Renal cortex interstitium (tissue), 15 donors: Measurements from ENCODE around the gene APOL3. TPM values are rescaled to one million over a fixed set of nuclear protein-coding genes. Genes with fewer than 3 reads are reported as not detected.
"Not testable (repeated sequence)": the region's sequence is repeated elsewhere in the genome, so short reads cannot be mapped to it uniquely, and the experiment has no call there.

Experiments
- DNase-seq, 11 donors: peaks; one replicate each; pipeline ENCODE4 v3.0.0-alpha.2; 2013; ENCODE audit warnings: low read depth in 9 of 11, low spot score in 4 of 11; ENCODE audit errors: extremely low read depth in 1 of 11
- long read RNA-seq, 16 experiments: transcript quantifications; one replicate each; lab custom pipeline, GENCODE V29; 2026
- polyA plus RNA-seq, 3 donors: library from polyadenylated mRNA; unstranded; fragments of 120-200 nt; gene quantifications; one replicate each; pipeline ENCODE4 v1.2.1, GENCODE V29; 2013; ENCODE audit not compliant: insufficient read length in 3 of 3

The APOL3 gene
- polyA plus RNA-seq: 10 to 100 TPM; 13.8 to 16.6 (median 14.7) TPM
- long read RNA-seq, donor 1, partial matches to known transcripts: 0 of 2 reads
- long read RNA-seq, donor 1, other reads (novel, unspliced or antisense): 0 of 2 reads
- long read RNA-seq, donor 2, partial matches to known transcripts: 0 of 2 reads
- long read RNA-seq, donor 2, other reads (novel, unspliced or antisense): 0 of 2 reads
- long read RNA-seq, donor 3, partial matches to known transcripts: 0 of 3 reads
- long read RNA-seq, donor 3, other reads (novel, unspliced or antisense): 0 of 3 reads
- long read RNA-seq, donor 4, partial matches to known transcripts: 0 of 2 reads
- long read RNA-seq, donor 4, other reads (novel, unspliced or antisense): 0 of 2 reads
- long read RNA-seq, donor 5, partial matches to known transcripts: 0 of 1 reads
- long read RNA-seq, donor 5, other reads (novel, unspliced or antisense): 0 of 1 reads
- long read RNA-seq, donor 6, partial matches to known transcripts: 0 of 4 reads
- long read RNA-seq, donor 6, other reads (novel, unspliced or antisense): 0 of 4 reads
- long read RNA-seq, donor 7, partial matches to known transcripts: 0 of 2 reads
- long read RNA-seq, donor 7, other reads (novel, unspliced or antisense): 0 of 2 reads
- long read RNA-seq, donor 8, partial matches to known transcripts: 0 of 2 reads
- long read RNA-seq, donor 8, other reads (novel, unspliced or antisense): 0 of 2 reads
- long read RNA-seq, donor 9, partial matches to known transcripts: 0 of 3 reads
- long read RNA-seq, donor 9, other reads (novel, unspliced or antisense): 0 of 3 reads
- long read RNA-seq, donor 10, partial matches to known transcripts: 0 of 4 reads
- long read RNA-seq, donor 10, other reads (novel, unspliced or antisense): 0 of 4 reads
- long read RNA-seq, donor 11: 0 reads
- long read RNA-seq, donor 12, partial matches to known transcripts: 0 of 2 reads
- long read RNA-seq, donor 12, other reads (novel, unspliced or antisense): 0 of 2 reads
- long read RNA-seq, donor 13, partial matches to known transcripts: 0 of 2 reads
- long read RNA-seq, donor 13, other reads (novel, unspliced or antisense): 0 of 2 reads
- long read RNA-seq, donor 14, partial matches to known transcripts: 0 of 1 reads
- long read RNA-seq, donor 14, other reads (novel, unspliced or antisense): 0 of 1 reads
- long read RNA-seq, donor 15: 0 reads
- long read RNA-seq, donor 16, partial matches to known transcripts: 0 of 4 reads
- long read RNA-seq, donor 16, other reads (novel, unspliced or antisense): 0 of 4 reads

GRCh38 chr22:36160499-36160942 lies at the start of gene APOL3:
TSS of gene APOL3 (minus strand) at chr22:36160755. CDS start at chr22:36149055, 11,700 bp downstream.
- no peak for DNase-seq

- DNase-seq: no peak
Observed at GRCh38 chr22:36210224-36210623, 49.7 kb upstream of the APOL3 start.

- not testable (repeated sequence) for DNase-seq
Observed at GRCh38 chr22:36209488-36209908, 48.9 kb upstream of the APOL3 start.

GRCh38 chr22:36208914-36209313 lies 48.4 kb upstream of the APOL3 start:
- DNase-seq: no peak

- no peak for DNase-seq
Observed at GRCh38 chr22:36208162-36208765, 47.7 kb upstream of the APOL3 start.

- no peak for DNase-seq
Observed at GRCh38 chr22:36206255-36206654, 45.7 kb upstream of the APOL3 start.

GRCh38 chr22:36205573-36205972 lies 45.0 kb upstream of the APOL3 start:
- DNase-seq: not testable (repeated sequence)

- no peak for DNase-seq
Observed at GRCh38 chr22:36204632-36205015, 44.1 kb upstream of the APOL3 start.

- DNase-seq: no peak
Observed at GRCh38 chr22:36204001-36204631, 43.6 kb upstream of the APOL3 start.

- DNase-seq: not testable (repeated sequence)
Observed at GRCh38 chr22:36203441-36203840, 42.9 kb upstream of the APOL3 start.

- DNase-seq: peak in 3 of 11 donors; percentile 49 to 65 (median 56)
Observed at GRCh38 chr22:36202906-36203305, 42.4 kb upstream of the APOL3 start.

- peak in 2 of 11 donors; percentile 54 to 55 for DNase-seq
Observed at GRCh38 chr22:36201630-36202319, 41.2 kb upstream of the APOL3 start, which contains the start of gene APOL4. TSS of gene APOL4 (minus strand) at chr22:36201809. CDS start at chr22:36201734, 75 bp downstream.

- not testable (repeated sequence) for DNase-seq
Observed at GRCh38 chr22:36201025-36201424, 40.5 kb upstream of the APOL3 start.

GRCh38 chr22:36199001-36199551 lies 38.5 kb upstream of the APOL3 start:
- no peak for DNase-seq

GRCh38 chr22:36198536-36198935 lies 38.0 kb upstream of the APOL3 start:
- DNase-seq: no peak

- peak in 1 of 11 donors; percentile 57 for DNase-seq
Observed at GRCh38 chr22:36197514-36198146, 37.1 kb upstream of the APOL3 start.

GRCh38 chr22:36197065-36197440 lies 36.5 kb upstream of the APOL3 start:
- DNase-seq: peak in 5 of 11 donors; percentile 58 to 84 (median 63)
